Fibroblast of skin of left biceps (primary cell): ENCODE measurements around the gene CORO6.
A peak's percentile ranks its signal among the peaks of the same experiment; 100 is the strongest.

Experiments
- DNase-seq, 2 experiments: peaks; one replicate each; pipeline ENCODE4 v3.0.0-alpha.2; 2013; ENCODE audit warnings: low read depth in 2 of 2

The CORO6 gene

DNA sequence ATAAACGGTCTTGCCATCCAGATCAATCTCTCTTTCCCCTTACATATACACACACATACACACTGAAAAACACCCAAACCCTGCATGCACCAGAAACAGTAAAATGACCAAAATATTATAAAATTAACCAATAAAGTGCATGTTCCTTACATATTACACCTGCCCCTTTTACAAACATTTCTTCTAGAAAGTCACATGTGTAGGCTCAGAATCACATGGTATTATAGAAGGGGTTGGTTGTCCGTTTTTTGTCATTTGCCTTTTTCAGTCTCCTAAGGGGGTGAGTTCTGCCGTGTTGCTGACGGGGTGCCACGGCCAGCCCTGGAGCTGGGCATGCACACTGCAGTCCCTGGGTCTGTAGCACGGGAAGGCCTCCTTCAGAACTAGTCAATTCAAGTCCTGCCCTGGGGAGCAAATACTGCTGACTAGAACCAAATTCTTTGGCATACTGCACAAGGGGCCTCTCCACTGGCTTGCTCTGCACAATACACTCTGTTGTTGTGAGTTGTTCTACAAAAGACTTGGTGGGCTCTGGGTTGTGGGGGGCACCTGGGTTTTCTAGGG, 8.0 kb upstream of the CORO6 start:
- no peak for DNase-seq

DNA sequence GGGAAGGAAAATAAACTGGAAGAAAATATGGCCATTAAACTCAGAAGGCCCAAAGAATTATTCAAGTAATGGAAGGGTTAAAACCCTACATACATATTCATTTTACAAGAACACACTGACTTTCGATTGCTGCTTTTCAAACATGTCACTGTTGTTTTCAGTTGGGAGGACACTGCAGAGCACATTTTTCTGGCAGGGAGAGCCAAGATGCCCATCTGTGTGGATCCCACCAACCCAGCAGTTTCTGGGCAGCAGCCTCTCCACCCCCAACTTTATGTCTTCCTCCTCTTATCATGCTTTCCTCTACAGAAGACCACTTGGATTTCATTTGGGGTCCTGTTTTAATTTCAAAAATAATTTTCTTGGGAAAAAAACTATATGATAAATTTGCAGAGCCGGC, 7.1 kb upstream of the CORO6 start:
- no peak for DNase-seq

DNA sequence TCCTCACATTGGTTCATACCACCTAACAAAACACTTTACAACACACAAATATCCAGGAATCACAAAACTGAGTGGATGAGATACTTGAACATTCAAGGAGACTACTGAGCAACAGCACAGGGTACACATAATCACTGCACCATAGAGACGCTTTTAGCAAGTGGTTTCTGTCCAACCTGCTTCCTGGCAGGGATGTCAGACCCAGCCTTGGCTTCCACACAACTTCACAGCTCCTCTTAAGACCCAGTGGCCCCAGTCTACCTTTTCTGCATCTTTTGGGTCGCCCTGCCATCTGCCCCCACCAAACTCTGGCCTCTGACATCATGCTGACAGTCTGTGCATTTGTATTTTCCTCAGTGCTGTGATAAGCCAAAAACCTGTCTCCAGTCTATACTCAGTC, 5.9 kb upstream of the CORO6 start:
- no peak for DNase-seq

DNA sequence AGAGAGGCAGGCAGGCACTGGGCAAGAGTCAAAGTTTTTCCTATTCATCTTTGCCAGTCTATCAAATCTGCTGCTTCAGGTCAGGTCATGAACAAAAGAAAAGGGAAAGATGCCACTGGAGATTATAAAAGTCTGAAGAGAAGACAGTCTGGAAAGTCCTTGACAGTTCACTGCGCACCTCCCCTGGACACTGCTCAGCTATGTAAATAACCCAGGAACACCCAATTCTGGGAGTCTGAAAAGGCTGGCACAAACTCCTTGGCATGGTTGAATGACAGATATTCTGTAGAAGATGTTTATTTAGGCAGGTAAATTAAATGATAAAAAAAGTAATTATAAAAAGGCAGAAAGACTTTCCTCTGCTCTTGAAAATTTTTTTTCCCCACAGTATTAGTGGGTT, 5.2 kb upstream of the CORO6 start:
- DNase-seq = no peak

DNA sequence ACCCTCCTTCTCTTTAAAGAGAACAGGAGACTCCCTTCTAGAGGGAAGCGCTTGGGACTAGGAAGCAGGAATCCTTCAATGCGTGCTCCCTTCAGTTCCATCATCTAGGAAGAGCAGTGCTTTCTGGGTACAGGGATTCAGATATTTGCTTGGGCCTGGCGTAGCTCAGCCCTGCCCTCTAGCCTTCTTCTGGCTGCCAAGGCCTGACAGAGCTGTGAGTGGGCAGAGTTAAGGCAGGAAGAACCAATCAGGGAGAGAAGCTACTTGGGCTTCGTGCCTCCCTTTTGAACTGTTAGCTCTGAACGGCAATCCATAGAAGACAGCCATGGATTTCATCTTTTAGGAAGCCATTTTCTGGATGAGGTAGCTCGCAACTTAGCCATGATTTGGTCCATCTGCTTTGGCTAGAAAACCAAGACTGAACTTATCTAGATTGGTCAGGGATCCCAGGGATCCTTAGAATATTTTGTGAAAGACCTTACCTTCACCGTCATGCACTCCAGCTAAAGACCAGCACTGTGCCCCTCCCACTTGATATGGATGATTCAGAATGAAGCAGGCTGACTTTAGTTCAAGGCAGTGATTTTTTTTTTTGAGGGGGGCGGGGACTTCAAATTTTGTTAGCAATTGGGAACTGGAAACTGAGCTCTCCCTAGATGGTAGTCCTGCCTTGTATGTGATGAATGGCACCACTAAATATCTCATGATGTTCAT, 2.5 kb upstream of the CORO6 start:
- DNase-seq = no peak

DNA sequence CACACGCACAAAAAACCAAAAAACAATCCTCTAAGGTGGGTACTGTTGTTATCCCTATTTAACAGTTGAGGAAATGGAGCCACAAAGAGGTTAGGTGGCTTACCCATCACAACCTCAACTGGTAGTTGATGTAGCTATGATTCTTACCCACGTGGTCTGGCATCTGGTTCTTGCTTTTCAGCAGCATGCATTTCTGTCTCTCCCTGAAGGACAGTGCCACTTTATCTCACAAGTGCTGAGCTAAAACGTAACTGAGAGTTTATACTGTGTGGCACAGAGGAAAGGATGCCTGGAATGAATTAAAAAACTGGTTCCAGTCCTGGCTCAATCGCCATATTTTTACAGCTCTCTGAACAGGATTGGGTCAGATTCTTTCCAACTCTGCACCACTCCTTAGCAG, 1.9 kb upstream of the CORO6 start:
- DNase-seq = no peak

DNA sequence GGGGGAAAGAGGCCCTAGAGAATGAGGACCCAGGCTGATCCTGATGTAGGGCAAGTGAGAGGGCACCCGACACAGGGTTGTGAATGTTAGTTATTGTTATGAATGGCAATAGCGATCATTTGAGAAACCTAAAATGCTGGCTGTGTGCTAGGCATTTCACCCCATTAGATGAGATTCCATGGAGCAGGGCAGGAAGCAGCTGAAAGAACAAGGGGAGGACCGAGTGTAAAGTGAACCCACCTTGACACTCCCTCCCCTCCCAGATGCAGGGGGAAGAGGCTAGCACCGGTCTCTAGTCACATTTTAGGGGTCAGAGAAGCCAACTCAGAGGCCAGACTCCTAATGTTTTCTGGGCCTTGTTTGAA, 553 bp upstream of the CORO6 start:
- DNase-seq = no peak

DNA sequence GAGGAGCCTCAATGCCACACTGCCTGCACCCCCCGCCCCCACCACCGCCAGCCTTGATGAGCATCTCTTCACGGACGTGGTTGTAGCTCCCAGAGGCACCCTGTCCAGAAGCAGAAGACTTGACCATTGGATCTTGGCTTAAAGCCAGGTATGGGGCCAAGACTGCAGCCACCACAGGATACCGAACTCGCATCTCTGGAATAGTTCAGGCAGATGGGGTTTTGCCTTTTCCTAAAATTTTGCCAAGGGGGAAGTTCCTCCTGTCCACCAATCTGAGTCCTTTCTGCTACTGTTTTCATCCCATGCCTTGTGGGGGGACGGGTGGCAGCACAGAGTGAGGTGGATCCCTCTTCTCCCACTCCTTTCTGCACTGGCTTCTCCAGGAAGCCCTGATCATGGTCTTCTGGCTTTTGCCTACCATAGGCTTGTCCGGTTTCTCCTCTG, 939 bp downstream of the CORO6 start:
- DNase-seq = no peak

DNA sequence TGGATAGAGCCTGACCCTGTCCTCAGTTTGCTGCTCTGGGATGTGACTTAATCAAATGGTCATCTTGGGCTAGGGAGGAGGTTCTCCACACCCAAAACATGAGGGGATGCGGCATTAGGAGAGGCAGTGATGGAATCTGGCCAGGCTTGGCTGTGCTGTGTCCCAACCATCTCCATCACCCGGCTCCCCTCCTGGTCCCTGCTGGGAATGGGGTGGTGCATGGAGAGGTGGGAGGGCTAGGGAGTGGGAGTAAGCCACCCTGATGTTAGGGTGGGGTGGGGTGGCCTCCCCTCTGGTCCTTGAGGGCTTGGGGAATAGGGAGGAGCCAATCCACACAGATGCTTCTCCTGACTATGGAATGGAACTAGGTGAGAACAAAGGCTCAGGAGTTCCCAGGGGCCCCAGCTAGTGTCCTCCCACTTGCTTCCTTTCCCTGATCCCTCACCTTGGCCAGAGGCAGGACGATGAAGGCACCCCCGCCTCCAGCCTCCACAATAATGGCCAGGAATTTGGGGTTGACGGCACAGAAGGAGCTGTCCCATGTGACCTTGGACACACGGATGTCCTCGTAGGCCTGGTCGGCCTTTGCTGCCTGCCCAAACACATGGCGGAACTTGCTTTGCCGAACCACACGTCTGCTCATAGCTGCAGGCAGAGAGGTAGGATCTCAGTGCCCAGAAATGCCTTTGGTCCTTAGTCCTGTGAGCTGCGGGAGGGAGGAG, 1.8 kb downstream of the CORO6 start:
- no peak for DNase-seq

DNA sequence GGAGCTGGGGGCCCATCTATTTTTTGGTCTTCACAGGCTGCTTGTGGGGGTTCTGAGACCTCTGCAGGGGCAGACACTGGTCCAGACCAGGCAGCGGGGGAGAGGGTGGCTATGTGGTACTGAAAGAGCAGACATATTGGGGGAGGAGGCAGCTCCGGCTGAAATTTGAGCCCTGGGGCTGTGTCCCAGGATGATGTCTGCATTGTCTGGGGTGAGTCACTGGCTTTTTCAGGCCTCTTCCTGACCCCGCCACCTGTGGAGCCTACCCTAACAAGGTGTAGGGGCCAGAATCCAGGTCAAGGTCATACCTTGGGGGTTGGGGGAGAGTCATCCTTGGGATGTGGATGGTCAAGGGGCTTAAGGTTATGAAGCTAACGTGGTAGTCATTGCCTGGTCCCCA, 2.4 kb downstream of the CORO6 start:
- no peak for DNase-seq

DNA sequence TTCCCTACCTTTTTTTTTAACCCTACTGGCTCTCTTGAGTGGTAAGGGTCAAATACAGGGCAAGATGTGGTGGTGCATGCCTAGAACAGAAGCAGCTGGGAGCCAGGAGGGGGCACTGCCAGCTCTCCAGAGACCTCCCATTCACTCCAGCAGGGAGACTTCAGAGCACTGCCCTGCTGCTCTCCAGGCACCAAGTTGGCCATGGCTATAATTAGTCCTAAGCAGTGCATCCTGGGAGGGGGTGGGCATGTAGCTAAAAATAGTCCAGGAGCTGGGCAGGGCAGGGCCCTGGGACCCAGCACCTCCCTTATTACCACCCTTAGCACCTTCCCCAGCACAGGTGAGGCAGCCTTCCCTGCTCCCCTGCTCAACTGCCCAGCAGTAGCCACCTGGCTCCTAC, 3.5 kb downstream of the CORO6 start:
- DNase-seq = no peak

DNA sequence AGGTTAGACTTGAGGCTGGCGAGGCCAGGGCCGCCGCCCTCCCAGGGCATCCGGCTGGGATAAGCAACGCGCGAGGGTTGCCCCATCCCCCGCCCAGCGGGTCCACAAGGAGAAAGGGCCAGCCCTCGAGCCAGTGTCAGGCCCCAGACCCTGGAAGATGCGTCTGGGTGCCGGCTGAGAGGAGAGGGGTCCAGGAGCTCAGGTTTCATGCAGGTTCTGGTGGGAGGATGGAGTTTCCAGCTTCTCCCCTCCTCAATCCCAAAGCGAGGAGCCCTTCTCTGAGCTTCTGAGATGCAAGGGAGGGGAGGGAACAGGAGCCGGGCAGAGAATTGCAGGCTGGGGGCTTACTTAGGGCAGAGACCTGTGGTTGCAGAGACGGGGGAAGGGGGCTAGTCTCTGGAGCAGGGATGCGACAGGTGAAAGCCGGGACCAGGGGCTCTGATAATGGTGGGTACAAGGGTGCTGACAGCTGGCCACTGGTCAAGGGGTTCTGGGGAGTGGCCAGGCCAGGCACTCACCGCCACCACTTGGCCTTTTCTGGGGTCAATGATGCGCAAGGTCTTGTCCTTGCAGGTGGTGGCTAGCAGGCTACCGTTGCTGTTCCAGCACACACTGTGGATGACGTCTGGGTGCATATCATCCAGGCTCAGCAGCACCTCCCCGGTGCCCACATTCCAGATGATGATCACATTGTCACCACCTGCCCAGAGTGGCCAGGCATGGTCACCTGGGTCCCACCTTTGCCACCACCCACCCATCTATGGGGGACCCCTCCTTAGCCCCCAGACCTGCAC, 4.2 kb downstream of the CORO6 start:
- no peak for DNase-seq

DNA sequence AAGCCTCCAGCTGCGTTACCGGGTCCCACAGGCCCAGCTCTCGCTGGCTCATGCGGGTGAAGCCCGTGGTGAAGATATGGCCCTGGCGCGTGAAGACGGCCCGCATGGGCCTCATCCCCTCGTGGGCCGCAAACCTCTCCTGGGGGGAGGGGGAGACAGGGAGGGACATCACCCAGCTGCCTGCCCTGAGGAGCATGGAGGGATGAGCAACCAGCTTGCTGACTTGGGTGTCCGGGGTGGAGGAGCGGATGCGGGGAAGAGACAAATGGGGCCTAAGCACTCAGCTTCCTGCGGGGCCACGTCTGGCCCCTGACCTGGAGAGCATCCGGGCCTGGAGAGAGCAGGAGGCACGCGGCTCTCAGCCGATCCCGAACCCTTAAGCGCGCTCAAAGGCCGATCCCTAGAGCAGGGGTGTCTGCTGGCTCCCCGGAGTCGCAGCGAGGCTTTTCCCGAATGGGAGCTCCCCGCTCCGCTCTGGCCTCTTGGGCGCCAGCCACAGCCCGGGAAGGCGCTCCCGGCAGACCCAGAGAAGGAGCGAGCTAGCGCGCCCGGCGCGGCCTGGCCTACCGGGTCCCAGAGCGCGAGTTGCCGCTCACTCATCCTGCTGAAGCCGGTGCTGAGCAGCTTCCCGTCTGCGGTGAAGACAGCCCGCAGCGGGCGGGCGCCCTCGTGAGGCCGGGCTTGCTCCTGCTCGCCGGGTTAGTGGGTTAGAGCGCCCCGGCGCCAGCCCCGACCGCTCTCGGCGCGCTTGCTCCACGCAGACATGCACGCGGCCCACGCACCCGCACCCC, 5.0 kb downstream of the CORO6 start:
- DNase-seq = no peak

DNA sequence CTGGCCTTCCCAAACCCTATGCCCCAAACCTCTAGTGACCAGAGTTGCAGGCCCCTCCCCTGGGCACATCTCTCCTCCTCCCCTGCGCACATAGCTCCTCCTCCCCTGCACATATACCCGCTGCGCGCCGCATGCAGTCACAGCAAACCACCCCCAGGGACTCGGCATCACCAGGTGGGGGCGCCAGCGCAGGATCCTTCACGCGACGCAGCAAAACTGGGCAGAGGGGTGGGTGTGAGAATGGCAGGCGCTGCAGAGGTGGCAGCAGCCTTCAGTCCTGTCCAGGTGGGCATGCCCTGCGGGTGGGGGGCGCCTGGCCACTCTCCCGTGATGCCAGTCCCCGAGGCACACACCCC, 5.6 kb downstream of the CORO6 start:
- no peak for DNase-seq

DNA sequence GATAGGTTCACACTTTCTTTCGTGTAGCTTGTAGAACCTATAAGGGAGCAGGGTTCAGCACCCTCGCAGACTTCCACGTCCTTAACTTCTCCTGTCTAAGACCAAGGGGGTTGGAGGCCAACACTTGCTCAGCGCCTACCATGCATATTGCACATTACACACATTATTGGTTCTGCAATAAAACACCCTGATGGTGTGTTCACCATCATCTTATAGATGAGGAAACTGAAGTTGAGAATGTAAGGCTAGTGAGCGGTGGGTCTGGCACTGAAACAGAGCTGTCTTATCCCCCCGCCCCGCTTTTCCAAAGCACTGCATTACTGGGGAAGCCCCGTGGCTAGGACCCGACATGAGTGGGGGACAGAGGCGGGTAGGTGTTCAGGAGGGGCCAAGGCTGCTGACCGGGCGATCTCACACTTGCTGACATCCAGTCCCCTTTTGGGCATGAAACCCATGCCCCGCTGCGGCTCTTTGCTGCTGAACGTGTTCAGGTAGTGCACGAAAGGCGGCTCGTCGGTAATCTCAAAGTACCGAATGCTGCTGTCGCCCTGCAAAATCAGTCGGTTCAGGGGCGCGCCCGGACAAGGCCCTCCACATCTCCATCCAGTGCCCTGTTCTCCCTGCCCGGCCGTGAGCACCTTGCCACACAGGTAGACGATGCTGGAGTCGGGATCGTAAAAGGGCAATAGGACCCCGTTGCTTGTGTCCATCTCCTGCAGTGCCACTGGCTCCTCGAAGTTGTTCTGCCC, 6.2 kb downstream of the CORO6 start:
- DNase-seq = no peak

DNA sequence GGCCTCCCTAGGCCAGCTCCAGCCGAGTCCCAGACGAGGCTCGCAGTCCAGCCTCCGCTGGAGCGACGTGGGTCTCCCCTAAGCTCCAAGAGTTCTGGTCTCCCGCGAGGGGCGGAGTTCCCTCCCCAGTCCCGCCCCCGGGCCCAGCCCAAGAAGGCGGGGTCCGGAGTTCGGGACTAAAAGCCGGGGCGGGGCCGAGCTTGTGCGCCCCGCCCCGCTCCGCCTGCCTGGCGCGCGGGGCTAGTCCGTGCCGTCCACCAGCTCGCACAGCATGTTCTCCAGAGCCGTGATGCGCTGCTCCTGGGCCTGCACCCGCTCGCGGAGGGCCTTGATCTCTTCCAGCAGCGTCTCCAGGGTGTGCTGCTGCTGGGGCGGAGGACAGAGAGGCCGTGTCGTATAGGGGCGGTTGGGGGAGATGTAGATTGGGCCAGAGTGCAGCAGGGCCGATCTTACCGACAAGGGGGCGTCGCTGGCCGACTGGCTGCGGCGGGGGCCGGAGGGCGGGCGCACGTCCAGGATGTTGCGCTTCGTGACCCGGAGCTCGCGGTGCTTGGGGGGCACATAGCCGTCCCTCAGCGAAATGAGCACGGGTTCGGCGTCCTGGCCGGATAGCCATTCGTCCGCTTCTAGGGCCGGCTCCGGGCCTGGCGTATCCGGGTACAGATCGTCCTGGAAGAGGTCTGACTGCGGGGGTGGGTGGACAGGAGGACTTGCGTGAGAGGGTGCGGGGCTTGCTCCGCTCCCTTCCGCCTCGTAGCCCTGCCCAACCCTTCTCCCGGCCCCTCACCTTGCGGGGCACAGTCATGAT, 7.0 kb downstream of the CORO6 start:
- DNase-seq = peak in 1 of 2 experiments; percentile 41

DNA sequence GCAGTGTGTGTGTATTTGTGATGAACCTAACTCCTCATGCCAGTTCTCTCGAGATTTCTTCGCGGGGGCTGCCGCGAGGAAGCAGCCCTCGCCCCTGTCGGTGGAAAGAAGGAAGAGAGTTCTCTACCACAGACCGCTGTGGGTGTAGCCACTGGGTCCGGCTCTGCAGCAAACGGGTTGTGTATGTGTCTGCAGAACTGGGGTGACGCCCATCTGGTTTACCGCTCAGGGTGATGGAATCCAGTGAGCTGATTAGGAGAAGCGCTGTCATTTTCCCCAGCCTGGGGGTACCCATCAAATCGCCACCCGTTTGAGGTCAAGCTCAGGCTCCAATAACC, 7.7 kb downstream of the CORO6 start:
- DNase-seq = no peak

DNA sequence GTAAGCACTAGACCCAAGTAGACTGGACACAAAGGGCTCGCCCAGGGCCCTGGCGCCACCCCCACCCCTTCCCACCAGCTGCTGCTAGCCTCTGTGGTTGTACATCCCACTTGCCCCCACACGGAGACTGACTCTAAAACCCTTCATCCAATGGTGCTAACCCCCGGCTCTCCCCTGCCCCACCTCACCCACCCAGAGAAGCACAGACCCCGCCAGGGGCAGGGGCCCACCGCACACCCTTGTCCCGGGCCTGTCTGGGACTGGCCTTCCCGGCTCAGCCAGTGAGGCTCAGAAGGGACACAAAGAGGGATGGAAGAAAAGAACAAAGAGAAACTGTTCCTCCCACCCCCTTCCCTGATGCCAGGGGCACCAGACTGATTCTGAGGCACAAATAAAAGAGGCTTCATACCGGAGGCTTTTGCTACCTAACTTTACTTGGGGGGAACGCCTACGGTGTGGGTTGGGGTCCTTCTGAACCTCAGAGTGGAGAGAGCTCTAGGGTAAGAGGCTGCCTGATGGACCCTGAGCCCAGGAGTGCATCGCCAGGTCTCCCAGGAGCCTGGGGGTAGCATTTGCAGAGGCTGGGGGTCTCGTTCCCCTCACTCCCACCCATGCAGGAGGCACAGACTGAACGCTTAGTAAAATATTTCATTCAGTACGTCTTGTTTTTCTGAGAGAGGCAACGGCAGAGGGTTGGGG, 8.2 kb downstream of the CORO6 start:
- no peak for DNase-seq

DNA sequence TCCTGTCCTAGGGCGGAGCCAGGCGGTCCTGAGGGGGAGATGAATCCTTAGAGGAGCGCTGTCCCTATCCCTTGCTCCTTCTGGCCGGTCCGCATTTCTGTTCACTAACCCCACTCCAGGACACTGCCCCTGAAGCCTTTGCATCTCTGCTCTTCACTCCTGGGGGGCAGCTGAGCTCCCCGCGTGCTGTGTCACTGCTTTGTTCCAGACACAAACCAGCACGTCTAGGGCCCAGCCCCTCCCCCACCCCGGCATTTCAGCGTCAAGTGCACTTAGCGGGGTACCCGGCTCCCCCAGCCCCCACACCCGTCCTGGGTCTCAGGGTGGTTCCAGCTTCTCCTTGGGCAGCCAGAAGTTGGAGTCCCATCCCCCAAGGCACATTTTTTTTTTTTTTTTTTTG, 8.9 kb downstream of the CORO6 start:
- DNase-seq = no peak

DNA sequence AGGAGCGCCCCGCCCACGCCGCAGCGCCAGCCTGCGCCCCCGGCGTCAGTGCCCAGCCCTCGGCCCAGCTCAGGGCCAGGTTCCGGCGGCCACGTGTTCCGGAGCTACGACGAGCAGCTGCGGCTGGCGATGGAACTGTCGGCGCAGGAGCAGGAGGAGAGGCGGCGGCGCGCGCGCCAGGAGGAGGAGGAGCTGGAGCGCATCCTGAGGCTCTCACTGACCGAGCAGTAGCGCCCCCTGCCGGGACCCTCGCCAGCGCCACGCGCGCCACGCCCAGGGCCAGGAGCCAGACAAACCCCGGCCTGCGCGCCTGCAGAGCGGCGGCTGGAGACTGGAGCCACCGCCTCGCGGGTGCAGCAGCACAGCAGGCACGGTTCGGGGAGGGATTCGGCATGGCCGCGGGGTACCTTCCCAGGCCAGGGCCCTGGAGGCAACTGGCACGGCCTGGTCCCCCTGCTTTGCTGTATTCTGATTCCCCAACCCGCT, 9.3 kb downstream of the CORO6 start:
- peak; percentile 66 to 67 for DNase-seq
